IPS-18c (cell line): ENCODE measurements around the gene SLIT3.

Experiments used
- H3K4me3 ChIP-seq: 2 replicates; pipeline ENCODE4 v1.7.0; 2013; ENCODE audit warnings: low read depth, mild to moderate bottlenecking, low read length, moderate library complexity; ENCODE audit not compliant: insufficient read depth
- H3K9me3 ChIP-seq: one replicate; pipeline ENCODE4 v1.6.1; 2013; ENCODE audit warnings: mild to moderate bottlenecking, low read length, moderate library complexity; ENCODE audit not compliant: control insufficient read depth, insufficient read depth

Gene SLIT3

DNA sequence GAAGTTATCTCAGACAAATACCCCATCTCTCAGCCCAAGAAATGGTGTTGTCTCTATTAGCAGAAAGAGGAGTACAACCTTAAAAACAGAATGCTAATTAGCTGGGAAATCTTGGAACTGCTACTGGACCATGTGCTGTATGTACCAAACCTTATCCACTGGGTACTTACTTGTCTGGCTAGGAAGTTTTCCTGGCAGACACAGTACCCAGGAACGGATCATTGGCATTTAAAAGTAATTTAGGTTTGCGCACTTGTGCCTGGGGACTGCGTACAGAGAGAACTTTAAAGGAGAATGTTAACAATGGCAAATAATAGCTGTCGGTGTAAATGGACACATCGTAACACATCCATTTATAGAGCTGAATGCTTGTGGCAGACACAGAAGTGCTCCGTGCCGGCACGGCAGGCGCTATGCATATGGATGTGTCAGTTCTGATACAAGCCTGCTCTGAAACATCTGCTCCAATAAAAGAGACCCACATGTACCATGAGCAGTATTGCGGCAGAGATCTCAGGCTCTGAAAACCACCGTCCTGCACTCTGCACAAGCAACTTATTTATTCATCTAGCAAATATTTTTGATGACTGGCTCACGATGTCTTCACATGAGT is 431.2 kb downstream of the SLIT3 start:
- Histone ChIP-seq H3K9me3 (no peaks in the 10 kb centered on the region), H3K4me3 (no peak overlapping the region)

- no peak overlapping the region for H3K4me3 ChIP-seq
- H3K9me3 ChIP-seq = no peaks in the 10 kb centered on the region
Observed at GRCh38 chr5:168867241-168867640, 433.7 kb downstream of the SLIT3 start.

GRCh38 chr5:168865968-168866367 is 435.0 kb downstream of the SLIT3 start:
- Histone ChIP-seq H3K4me3 (no peak overlapping the region), H3K9me3 (no peaks in the 10 kb centered on the region)

GRCh38 chr5:168863021-168863420 is 437.9 kb downstream of the SLIT3 start:
- H3K4me3 ChIP-seq = no peak overlapping the region
- no peaks in the 10 kb centered on the region for H3K9me3 ChIP-seq

- no peaks in the 10 kb centered on the region for H3K9me3 ChIP-seq
- no peak overlapping the region for H3K4me3 ChIP-seq
Observed at GRCh38 chr5:168860503-168860902, 440.4 kb downstream of the SLIT3 start.

GRCh38 chr5:168860081-168860480 is 440.9 kb downstream of the SLIT3 start:
- no peak overlapping the region for H3K4me3 ChIP-seq
- H3K9me3 ChIP-seq = no peaks in the 10 kb centered on the region

DNA sequence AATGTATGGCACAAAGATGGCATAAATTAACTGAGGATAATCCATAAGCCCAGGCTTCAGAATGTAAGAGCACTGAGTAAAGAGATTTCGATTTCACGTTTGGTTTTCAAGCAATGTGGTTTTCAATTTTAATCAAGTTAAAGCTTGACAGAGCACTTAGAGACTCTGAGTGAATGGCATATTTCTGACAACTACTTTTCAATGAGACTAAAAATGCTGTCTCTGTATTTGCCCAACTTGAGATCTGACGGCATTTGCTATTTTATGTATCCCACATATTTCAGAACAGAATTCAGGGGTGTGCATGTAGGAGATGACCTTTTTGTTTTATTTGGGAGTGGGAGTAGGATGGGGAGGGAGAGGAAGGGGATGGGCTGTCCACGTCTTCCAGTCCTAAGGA is 441.5 kb downstream of the SLIT3 start:
- Histone ChIP-seq H3K4me3 (no peak overlapping the region), H3K9me3 (no peaks in the 10 kb centered on the region)

DNA sequence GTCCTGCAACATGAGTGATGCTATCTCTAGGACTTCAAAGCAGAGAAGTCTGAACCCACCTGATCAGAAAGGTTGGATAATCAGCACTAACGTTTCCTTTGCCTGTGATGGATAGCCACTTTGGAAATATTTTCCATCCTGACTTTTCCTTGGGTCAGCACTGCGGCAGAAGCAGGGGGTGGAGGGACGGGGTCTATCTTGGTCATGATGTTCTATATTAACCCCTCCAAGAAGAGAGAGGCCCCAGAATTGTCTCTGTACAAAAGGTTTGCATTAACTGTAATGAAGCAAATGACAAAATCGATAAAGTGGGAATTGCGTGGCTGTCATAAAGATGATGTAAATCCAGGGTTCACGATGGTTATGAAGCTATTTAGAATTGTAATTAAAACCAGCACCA is 441.9 kb downstream of the SLIT3 start:
- H3K4me3 ChIP-seq = no peak overlapping the region
- no peaks in the 10 kb centered on the region for H3K9me3 ChIP-seq

GRCh38 chr5:168858371-168858770 is 442.6 kb downstream of the SLIT3 start:
- Histone ChIP-seq H3K4me3 (no peak overlapping the region), H3K9me3 (no peaks in the 10 kb centered on the region)

DNA sequence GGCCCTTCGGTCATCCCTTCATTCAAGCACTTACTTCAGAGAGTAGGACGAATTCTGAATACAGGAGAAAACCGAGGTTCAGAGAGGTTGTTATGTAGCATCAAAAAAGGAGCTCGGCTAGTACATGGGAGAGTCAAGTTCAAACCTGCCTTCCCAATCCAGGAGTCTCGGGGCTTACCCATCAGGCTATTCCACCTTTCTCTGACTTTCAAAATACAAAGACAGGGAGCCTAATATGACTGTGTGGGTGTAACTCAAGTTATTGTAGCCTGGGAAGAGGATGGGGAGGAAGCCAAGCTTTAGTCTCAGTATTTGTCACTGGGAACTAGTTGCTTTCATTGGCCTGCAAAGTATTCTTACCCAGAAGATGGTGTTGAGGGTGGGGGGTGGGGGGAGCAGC is 447.0 kb downstream of the SLIT3 start:
- Histone ChIP-seq H3K4me3 (no peak overlapping the region), H3K9me3 (no peaks in the 10 kb centered on the region)

GRCh38 chr5:168852329-168852728 is 448.6 kb downstream of the SLIT3 start:
- H3K4me3 ChIP-seq = no peak overlapping the region
- no peaks in the 10 kb centered on the region for H3K9me3 ChIP-seq

GRCh38 chr5:168851902-168852321 is 449.0 kb downstream of the SLIT3 start:
- no peak overlapping the region for H3K4me3 ChIP-seq

DNA sequence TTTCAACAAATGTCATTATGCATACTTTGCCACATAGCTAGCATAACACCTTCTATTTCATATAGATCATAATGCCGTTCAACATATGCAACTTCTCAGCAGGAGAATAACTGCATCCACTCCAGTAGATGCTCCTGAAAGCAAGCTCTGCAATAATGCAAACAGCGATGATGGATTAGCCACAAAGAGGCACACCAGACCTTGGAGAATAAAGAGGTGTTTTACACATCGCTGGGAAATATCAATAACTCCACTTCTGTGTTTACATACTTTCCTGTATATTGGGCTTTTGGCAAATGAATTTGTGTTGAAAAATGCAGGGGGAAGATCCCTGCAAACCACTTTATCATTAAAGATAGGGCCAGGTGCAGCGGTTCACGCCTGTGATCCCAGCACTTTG is 450.3 kb downstream of the SLIT3 start:
- no peaks in the 10 kb centered on the region for H3K9me3 ChIP-seq
- H3K4me3 ChIP-seq = no peak overlapping the region

More at GRCh38 chr5:168851902-168852321, 449.0 kb downstream of the SLIT3 start:
- H3K9me3 ChIP-seq = no peaks in the 10 kb centered on the region

GRCh38 chr5:168848569-168848968 is 452.4 kb downstream of the SLIT3 start:
- H3K4me3 ChIP-seq = no peak overlapping the region
- H3K9me3 ChIP-seq = no peaks in the 10 kb centered on the region

GRCh38 chr5:168847511-168848073 is 453.3 kb downstream of the SLIT3 start:
- Histone ChIP-seq H3K9me3 (no peaks in the 10 kb centered on the region), H3K4me3 (no peak overlapping the region)

DNA sequence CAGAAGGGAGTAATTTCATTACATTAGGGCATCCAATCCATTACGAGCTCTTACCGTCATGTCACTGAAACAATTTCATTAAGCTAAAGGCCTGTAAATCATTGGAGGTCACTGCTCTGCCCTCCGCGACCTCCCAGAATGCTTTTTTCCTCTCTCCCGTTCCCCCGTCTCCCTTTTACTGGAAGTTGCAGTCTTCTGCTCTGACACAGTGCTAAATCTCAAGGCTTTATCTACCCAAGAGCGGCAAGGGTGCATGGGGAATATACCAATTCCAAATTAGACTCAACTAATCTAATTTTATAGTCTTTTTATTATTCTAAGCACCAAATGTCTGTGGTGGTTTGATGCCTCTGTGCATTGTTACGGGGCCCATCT is 456.0 kb downstream of the SLIT3 start:
- no peaks in the 10 kb centered on the region for H3K9me3 ChIP-seq
- no peak overlapping the region for H3K4me3 ChIP-seq

- Histone ChIP-seq H3K4me3 (no peak overlapping the region), H3K9me3 (no peaks in the 10 kb centered on the region)
Observed at GRCh38 chr5:168844016-168844921, 456.7 kb downstream of the SLIT3 start.
